NCI-H345 treated with DMSO at 0.1 percent for 48 hours (cell line): Measurements from ENCODE around the gene PTAR1.

ENCODE experiments used
- DNase-seq: peaks from one replicate; lab custom pipeline; 2025; ENCODE audit not compliant: unreplicated experiment; lab: John Stamatoyannopoulos, UW

The PTAR1 gene

DNA sequence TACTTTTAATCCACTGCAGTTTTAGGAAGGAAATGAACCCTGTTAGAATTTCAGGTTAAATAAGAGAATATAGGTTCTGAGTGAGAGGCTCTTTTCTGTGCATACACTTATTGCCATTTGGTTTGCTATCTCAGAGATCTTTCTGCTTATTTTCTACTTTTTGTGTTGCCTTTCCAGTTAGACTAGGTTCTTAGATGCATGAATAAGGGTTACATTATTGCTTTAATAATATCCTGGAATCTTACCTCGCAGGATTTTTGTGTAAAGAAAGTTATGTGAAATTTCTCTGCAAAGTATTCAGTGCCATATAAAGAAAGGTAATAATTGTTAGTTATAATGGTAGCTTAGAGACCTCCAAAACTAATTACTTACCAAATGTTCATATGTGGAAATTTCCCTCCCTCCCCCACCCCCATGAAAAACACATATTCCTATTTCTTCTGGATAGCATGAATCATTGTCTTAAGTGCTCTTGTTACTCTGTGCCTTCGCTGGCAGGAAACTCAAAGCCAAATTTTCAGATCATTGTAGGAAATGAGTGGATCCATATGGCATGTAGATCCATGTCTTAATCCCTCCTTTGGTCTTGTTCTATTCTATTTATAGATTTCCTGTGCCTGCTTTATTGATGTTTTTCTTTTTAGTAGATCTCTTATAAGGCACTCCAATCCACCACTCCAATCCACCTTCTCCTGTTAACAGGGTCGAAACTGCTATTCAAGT, 84.9 kb downstream of the PTAR1 start:
- no peak for DNase-seq

DNA sequence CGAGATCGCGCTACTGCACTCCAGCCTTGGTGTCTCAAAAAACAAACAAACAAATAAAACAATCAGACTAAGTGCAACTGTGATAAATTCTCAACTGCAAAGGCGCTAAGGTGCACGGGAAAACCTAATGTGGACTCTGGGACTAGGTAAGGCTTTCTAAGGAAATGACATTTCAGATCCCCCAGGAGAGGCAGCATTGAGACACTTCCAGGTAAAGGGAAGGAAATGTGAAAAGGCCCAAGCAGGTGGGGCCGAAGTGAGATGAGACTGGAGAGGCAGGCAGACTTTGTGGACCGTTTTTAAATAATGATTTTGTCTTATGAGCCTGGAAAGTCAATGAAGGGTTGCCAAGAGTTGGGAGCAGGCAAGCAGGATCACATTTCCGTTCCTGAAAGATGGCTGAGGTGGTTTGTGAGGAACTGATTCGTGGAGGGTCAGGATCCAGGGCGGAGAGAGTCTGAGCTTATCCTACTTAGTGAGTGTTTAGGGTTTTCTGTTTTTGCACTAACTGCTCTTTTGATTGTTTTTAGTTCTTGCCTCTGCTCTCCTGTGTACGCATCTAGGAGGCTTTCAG, 85.6 kb downstream of the PTAR1 start:
- DNase-seq, result no peak

DNA sequence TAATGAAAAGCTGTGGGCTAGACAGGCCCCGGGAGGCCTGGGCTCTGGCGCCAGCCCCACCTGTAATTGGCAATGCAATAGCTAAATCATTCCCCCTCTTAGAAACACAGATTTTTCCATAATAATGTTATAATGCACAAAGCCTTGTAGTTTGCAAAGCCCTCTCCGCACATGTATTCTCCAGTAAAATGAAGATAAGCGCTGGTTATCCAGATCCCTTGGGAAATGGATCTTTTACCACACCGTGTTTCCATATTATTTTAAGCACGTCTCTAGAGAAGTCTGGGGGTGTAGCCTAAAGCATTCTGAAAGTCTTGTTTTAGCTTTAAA, 86.5 kb downstream of the PTAR1 start:
- no peak for DNase-seq

DNA sequence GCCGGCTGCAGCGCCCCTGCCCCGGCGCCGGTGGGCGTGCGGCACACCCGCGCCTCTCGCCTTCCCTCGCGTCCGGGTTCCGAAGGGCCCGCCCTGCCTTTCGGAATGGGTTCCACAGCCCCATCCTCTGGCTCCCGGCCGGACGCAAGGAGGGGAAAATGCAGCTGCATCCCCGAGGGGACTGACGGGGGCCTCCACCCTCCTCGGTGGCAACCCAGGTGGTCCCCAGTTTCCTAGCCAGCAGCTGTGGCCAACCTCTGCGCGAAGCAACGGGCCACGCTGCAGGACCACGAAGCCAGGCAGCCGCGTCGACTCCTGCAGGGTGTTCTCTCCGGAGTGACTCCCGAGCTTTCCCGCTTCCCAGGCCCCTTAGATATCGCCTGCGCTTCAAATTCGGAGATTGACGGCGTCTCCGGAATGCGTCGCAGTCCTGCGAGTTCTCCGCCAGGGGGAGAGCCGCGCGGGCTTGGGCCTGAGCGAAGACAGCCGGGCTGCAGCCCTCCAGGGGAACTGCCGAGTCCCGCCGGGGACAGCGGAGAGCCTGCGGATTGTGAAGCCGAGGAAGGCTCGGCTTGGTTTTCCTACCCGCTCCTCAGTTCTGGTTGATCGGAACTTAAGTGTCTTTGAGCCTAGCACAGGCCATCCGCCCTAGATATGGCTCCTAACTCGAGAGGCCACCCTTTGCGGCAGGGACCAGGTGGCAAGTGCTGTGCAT, 87.1 kb downstream of the PTAR1 start:
- DNase-seq, result peak; percentile 85

DNA sequence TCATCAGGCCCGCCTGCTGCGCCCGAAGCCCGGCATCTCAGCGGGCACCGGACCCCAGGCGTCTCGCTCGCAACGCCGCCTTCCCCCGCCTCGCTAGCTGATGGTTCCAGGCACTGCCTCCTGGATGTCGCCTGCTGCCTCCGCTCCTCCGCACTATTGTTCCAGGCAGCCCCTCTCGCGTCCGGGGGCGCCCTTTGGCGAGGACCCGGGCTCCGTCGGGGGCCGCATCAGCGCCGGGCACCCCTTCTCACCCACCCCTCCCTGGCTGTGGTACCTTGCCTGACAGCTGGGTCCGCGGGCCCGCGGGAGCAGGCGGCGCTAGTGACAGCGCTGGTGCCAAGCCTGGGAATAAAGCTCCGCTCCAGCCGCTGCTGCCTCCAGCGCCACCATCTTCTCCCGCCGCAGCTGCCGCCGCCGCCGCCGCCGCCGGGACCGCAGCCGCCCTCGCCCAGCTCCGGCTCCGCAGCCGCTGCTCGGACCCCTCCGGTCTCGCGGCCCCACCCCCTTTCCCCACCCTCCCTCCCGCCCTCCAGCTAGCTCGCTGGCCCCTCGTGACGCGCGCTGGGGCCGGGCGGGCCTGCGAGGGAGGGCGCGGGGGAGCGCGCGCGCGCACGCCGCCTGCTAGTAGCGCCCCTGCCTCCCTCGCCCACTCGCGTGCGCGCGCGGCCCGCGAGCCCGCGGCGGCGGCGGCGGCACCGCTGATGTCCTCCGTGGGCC, 87.8 kb downstream of the PTAR1 start, which contains the start of gene APBA1:
APBA1 (minus strand) TSS at position 493 of the 717 bp plus-strand sequence.
- DNase-seq, result peak; percentile 50

DNA sequence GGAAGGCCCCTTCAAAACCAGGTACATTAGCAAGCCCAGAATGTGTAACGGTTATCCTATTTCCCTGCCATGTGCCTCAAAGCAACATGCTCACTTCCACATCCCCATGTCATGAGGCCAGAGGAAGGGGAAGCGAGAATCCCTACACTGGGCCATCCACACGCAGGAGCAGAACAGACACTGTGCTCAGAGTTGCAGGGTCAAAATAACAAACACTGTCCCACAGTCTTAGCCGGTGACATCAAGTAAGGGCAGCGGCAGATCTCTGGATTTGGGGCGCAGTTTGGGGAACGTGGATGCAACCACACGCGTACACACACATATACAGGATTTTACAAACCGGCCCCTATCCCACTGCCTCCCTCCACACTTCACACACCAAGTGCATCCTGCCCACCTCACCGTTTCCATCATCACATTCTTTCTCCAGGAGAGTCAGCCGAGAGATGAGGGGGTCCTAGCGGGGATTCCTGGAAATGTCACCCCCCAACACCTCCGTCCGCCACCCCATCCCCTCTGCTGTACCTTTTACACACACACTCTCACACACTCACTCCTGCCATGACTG, 88.4 kb downstream of the PTAR1 start:
- DNase-seq, result no peak

DNA sequence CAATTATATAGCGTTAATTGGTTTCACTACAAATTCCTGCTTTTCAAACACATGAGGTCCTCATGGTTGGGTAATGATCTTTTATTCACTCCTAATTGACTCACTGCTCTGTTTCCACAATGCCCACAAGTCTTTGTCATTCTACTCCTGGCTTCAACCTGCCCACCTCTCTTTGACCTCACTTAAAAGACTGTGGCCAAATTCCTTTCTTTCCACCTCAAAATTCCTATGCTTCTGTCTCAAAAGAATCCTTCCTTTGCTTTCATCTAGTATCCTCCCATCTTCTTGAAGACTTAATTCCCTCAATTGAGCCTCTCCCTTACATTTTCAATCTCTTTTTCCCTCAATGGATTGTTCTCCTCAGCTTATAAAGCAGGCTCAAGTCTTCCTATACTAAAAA, 92.5 kb downstream of the PTAR1 start:
- no peak for DNase-seq

DNA sequence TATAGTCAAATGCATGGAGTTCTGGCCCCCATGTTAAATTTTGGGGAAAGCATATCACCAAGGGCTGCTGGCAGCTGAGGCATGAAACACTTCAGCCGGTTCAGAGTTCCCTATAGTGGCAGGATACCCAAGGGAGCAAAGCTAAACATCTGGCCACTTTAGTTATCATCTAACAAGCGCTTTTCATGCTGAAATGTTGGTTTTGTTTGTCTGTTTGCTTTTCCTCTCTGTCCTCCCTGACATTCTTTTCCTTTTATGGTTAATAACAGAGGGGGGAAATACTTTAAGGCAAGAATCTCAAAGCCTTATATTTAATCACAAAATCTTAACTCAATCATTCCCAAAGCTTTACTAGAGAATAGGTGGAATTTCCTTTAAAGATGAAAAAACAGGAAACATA, 99.5 kb downstream of the PTAR1 start:
- no peak for DNase-seq
